Ishikawa (cell line): ENCODE measurements around the gene POLG2.

ENCODE experiments used
- CEBPB ChIP-seq: IDR thresholded peaks from 2 replicates; pipeline ENCODE4 v1.6.1; 2012
- CREB1 ChIP-seq: IDR thresholded peaks from 2 replicates; pipeline ENCODE4 v1.6.1; 2012; ENCODE audit warnings: low read depth
- EGR1 ChIP-seq: IDR thresholded peaks from 2 replicates; pipeline ENCODE4 v1.6.1; 2012
- EP300 ChIP-seq: IDR thresholded peaks from 2 replicates; pipeline ENCODE4 v1.6.1; 2012; ENCODE audit warnings: borderline replicate concordance
- FOXM1 ChIP-seq: IDR thresholded peaks from 2 replicates; pipeline ENCODE4 v1.6.1; 2012; ENCODE audit warnings: low read depth, borderline replicate concordance
- NFIC ChIP-seq: IDR thresholded peaks from 2 replicates; pipeline ENCODE4 v1.6.1; 2012
- RAD21 ChIP-seq: IDR thresholded peaks from 2 replicates; pipeline ENCODE4 v1.6.1; 2012; ENCODE audit warnings: low read depth
- TAF1 ChIP-seq: IDR thresholded peaks from 2 replicates; pipeline ENCODE4 v1.6.1; 2012; ENCODE audit warnings: low read depth, mild to moderate bottlenecking
- TCF12 ChIP-seq: IDR thresholded peaks from 2 replicates; pipeline ENCODE4 v1.6.1; 2012; ENCODE audit warnings: low read depth
- TEAD4 ChIP-seq: IDR thresholded peaks from 2 replicates; pipeline ENCODE4 v1.6.1; 2012
- YY1 ChIP-seq: IDR thresholded peaks from 2 replicates; pipeline ENCODE4 v1.6.1; 2012; ENCODE audit warnings: low read depth
- ZBTB7A ChIP-seq: IDR thresholded peaks from 2 replicates; pipeline ENCODE4 v1.6.1; 2012; ENCODE audit warnings: low read depth
- TF ChIP-seq, protein P1 (sequence below): IDR thresholded peaks from 2 replicates; pipeline ENCODE4 v1.6.1; 2012
- TF ChIP-seq, protein P2 (sequence below): IDR thresholded peaks from 2 replicates; pipeline ENCODE4 v1.6.1; 2012; ENCODE audit warnings: low read depth, mild to moderate bottlenecking
- TF ChIP-seq, protein P3 (sequence below): IDR thresholded peaks from 2 replicates; pipeline ENCODE4 v1.6.1; 2012

Gene POLG2

DNA sequence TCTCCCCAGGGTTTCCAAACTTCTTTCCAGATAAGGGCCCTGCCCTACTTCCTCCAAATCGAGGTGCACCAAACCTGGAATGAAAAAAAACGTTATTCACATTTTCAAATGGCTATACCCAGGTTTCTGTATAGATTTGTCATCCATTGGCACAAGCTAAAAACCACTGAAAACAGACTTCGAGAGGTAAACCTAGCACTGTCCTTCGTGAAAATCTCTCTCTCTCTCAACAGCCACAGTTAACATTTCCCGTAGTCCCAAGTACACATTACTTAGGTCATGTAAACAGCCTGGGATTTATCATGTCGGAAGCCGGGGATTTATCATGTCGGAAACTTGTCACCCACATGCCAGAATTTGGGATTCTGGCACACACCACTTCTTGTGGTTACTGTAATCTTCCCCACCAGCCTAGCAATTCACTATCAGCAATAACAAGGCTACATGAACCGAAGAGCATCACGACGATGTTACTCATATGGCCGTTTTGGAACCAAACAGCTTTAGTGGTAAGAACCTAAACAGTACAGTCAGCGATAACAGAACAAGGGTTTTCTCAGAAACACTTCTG lies 8.0 kb upstream of the POLG2 start:
- TF ChIP-seq, protein P1, sequence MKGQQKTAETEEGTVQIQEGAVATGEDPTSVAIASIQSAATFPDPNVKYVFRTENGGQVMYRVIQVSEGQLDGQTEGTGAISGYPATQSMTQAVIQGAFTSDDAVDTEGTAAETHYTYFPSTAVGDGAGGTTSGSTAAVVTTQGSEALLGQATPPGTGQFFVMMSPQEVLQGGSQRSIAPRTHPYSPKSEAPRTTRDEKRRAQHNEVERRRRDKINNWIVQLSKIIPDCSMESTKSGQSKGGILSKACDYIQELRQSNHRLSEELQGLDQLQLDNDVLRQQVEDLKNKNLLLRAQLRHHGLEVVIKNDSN = no peak
- TF ChIP-seq ZBTB7A (no peak), FOXM1 (no peak), TEAD4 (no peak)

DNA sequence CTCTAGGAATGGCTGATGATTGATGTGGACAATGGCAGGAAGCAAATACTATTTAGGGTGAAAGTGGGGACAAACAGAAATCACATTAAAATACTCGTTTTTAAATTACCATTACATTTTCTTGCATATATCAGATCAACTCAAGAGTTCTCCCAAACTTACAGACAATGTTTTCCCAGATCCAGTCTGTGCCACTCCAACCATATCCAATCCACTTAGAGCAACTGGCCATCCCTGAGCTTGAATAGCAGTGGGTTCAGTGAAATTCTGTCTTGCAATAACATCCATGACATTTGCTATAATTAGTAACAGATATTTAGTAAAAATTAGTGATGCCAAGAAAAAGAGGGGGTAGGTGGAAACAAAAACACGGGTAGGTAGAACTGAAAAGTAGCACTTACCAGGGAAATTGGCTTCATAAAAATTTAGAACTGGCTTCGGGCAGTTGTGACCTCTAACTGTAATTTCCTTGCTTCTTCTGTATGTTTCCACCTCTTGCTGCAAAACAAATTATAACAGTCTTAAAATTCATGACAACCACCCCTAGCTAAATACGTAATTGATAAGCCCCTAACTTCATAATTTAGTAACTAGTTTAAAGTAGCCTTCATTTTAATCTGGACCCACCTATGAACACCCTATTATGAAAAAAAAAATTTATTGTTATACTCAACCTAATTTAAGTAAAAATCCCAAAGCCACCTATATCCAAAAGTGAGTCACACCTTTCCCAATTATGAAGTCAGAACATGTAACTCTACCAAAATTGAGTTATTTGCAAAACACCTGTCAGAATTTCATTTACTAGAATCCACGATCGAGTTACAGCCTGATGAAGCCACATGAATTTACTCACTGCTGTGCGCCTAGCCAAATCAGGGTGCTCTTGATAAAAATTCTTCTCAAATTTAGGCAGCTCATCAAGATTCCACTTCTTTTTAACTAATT lies 7.2 kb upstream of the POLG2 start:
- TF ChIP-seq TAF1 = no peak
- no peak for TF ChIP-seq TEAD4
- no peak for TF ChIP-seq TCF12
- no peak for TF ChIP-seq YY1
- TF ChIP-seq FOXM1 = no peak
- no peak for TF ChIP-seq EGR1
- no peak for TF ChIP-seq EP300
- TF ChIP-seq CEBPB = no peak
- no peak for TF ChIP-seq NFIC
- TF ChIP-seq, protein P2, sequence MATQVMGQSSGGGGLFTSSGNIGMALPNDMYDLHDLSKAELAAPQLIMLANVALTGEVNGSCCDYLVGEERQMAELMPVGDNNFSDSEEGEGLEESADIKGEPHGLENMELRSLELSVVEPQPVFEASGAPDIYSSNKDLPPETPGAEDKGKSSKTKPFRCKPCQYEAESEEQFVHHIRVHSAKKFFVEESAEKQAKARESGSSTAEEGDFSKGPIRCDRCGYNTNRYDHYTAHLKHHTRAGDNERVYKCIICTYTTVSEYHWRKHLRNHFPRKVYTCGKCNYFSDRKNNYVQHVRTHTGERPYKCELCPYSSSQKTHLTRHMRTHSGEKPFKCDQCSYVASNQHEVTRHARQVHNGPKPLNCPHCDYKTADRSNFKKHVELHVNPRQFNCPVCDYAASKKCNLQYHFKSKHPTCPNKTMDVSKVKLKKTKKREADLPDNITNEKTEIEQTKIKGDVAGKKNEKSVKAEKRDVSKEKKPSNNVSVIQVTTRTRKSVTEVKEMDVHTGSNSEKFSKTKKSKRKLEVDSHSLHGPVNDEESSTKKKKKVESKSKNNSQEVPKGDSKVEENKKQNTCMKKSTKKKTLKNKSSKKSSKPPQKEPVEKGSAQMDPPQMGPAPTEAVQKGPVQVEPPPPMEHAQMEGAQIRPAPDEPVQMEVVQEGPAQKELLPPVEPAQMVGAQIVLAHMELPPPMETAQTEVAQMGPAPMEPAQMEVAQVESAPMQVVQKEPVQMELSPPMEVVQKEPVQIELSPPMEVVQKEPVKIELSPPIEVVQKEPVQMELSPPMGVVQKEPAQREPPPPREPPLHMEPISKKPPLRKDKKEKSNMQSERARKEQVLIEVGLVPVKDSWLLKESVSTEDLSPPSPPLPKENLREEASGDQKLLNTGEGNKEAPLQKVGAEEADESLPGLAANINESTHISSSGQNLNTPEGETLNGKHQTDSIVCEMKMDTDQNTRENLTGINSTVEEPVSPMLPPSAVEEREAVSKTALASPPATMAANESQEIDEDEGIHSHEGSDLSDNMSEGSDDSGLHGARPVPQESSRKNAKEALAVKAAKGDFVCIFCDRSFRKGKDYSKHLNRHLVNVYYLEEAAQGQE = no peak
- no peak for TF ChIP-seq ZBTB7A
- TF ChIP-seq, protein P3, sequence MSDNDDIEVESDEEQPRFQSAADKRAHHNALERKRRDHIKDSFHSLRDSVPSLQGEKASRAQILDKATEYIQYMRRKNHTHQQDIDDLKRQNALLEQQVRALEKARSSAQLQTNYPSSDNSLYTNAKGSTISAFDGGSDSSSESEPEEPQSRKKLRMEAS = no peak
- TF ChIP-seq, protein P1 = no peak
- TF ChIP-seq RAD21 = no peak
- TF ChIP-seq CREB1 = no peak

DNA sequence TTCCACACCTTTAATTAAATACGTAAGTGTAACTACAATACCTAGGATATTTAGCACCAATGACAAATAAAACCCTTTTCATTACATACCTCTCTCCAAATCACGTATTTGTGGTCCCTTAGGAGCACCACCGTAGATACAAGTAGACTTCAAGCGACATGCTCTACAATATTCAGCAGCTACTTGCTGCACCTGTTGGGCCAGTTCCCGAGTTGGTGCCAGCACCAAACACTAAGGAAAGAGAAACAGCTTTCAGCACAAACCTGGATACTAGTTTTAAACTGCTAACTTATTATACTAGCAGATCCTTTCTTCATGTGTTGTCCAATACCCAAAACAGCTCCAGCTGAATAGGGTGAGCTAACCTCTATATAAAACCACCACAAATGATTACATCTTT lies 6.5 kb upstream of the POLG2 start:
- TF ChIP-seq, protein P2 = no peak
- TF ChIP-seq FOXM1 (no peak), EP300 (no peak), CREB1 (no peak), TEAD4 (no peak), YY1 (no peak), RAD21 (no peak), NFIC (no peak), CEBPB (no peak)
- TF ChIP-seq, protein P1 = no peak
- TF ChIP-seq, protein P3 = no peak

DNA sequence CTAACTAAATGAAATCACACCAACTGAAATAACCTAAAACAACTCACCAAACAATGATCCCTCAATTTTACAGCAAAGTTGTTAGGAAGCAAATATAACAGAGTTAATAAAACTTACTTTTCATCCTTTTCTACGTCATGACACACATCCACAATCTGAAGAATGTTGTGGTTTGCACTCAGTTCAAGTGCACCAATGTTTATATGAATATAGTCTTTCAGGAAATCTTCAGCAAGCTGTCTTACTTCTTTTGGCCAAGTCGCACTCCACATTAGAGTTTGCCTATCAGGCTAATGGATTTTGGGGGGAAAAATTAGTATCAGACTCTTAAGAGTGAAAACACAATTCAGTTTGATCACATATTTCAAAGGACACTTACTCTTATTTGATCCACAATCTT lies 6.0 kb upstream of the POLG2 start:
- TF ChIP-seq EP300 (no peak), TAF1 (no peak)
- TF ChIP-seq, protein P2 = no peak
- TF ChIP-seq, protein P1 = no peak
